Measurements from ENCODE around the gene CR1.
"Not testable (repeated sequence)": the region's sequence is repeated elsewhere in the genome, so short reads cannot be mapped to it uniquely, and the experiment has no call there.

The CR1 gene

GRCh38 chr1:207682872-207683434, 187.0 kb downstream of the CR1 start:
- not testable (repeated sequence) for DNase-seq

- DNase-seq: not testable (repeated sequence)
These were observed 194.6 kb downstream of the CR1 start for GRCh38 chr1:207690551-207690950.

GRCh38 chr1:207691010-207691409, 195.1 kb downstream of the CR1 start:
- DNase-seq: no peak
